ENCODE results near the gene ASB2.

The ASB2 gene

DNA sequence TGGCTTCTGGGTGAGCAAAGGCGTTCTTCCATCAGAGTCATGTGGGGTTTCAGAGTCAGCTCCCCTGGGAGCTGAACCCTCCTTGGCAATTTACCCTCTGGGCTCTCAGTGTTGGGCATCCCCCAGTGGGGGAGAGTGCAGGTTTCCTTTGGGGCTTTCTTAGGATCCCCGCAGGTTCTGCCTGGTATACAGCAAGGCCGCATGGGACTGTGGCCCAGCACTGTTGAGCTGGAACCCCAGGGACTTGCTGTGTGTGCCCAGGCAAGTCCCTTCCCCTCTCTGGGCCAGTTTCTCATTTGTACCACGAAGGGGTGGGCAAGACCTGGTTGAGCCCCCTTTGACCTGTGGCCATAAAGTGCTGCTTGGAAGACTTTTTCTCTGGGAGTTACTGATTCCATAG is 43.7 kb downstream of the ASB2 start:
- Mint-ChIP-seq H3K27me3 (no peaks in the 10 kb centered on the region), H3K4me3 (no peak overlapping the region), H3K4me1 (no peaks in the 10 kb centered on the region), H3K36me3 (ENCODE audit: insufficient read depth) (peaks cover 18% of the 10 kb centered on the region), H3K9me3 (no peaks in the 10 kb centered on the region), H3K27ac (ENCODE audit: low read depth) (no peak overlapping the region)
- ATAC-seq (replicated peaks; ENCODE audit: extremely low read depth, poor library complexity, severe bottlenecking) (no peak), DNase-seq (ENCODE audit: low spot score in 2 of 2) (no peak)

DNA sequence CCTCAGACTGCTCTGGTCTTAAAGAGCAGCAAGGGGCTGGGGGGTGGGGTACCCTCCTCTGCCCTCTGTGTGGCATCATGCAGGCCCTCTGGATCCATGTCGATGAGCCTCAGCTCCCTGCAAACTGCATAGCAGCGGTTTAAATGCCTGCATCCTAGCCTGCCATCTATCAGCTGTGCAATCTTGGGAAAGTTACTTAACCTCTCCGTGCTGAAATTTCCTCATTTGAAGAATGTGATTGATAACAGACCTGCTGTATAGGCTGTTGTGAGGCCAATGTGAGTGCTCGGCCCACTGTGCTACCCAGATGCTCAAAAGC is 45.4 kb downstream of the ASB2 start:
- Mint-ChIP-seq H3K4me1 (no peaks in the 10 kb centered on the region), H3K4me3 (no peak overlapping the region), H3K27me3 (no peaks in the 10 kb centered on the region), H3K27ac (ENCODE audit: low read depth) (no peak overlapping the region), H3K36me3 (ENCODE audit: insufficient read depth) (peaks cover 16% of the 10 kb centered on the region), H3K9me3 (no peaks in the 10 kb centered on the region)
- DNase-seq (ENCODE audit: low spot score in 2 of 2) (no peak), ATAC-seq (replicated peaks; ENCODE audit: extremely low read depth, poor library complexity, severe bottlenecking) (no peak)

DNA sequence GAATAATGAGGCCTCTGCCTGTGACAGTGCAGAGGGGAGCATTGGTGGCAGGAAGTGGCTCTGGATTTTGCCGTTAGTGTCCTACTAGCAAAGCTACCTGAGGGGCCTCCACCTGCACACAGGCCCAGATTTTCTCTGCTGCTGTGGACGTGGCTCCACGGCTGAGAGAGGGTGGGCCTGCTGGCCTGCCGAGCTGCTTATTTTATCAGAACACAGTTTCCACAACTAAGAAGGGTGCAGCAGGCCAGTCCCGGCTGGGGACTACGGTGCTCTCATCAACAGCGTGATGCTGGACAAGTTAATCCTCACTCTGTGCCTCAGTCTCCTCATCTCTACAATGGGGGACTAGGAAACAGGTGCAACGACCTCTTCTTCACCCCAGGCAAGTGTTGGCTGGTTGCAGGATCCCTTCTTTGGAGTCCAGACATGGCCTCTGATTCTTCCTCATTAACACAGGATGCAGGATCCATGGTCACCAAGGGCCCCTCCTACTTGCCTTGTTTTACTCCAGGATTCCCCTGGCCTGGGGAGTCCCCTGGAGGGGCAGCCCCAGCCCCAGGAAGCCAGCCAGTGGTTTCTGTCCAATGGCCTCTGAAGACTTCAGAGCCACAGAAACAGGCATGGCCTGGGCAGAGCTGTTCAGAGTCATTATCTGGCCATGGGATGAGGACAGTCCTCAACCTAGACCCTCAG is 45.9 kb downstream of the ASB2 start:
- no peaks in the 10 kb centered on the region for H3K9me3 Mint-ChIP-seq
- H3K4me3 Mint-ChIP-seq, result no peak overlapping the region
- ATAC-seq (replicated peaks; ENCODE audit: extremely low read depth, poor library complexity, severe bottlenecking) (no peak), DNase-seq (ENCODE audit: low spot score in 2 of 2) (no peak)
- H3K4me1 Mint-ChIP-seq, result no peaks in the 10 kb centered on the region
- H3K27me3 Mint-ChIP-seq, result no peaks in the 10 kb centered on the region
- H3K36me3 Mint-ChIP-seq (ENCODE audit: insufficient read depth), result peaks cover 16% of the 10 kb centered on the region
- no peak overlapping the region for H3K27ac Mint-ChIP-seq (ENCODE audit: low read depth)

DNA sequence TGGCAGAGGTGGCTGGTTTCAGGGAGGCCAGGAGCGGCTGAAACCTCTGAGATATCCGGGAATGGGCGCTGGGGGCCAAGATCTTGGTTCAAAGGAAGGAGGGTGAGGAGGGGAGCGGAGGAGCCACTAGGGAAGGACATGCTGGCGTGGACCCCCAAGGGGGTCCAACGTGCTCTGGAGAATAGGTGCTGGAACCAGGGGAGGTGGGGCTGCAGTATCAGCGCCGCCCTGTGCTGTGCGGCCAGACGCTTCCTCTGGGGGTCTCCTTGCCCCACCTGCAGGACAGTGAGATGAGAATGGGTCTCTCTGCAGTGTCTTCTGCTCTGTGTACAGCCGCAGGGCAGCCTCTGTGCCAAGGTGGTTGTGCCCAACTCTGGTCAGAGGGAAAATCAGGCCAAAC is 46.7 kb downstream of the ASB2 start:
- Mint-ChIP-seq H3K27me3 (no peaks in the 10 kb centered on the region), H3K4me1 (no peaks in the 10 kb centered on the region), H3K27ac (ENCODE audit: low read depth) (no peak overlapping the region), H3K9me3 (no peaks in the 10 kb centered on the region), H3K36me3 (ENCODE audit: insufficient read depth) (peaks cover 10% of the 10 kb centered on the region), H3K4me3 (no peak overlapping the region)
- ATAC-seq (replicated peaks; ENCODE audit: extremely low read depth, poor library complexity, severe bottlenecking) (no peak), DNase-seq (ENCODE audit: low spot score in 2 of 2) (no peak)

DNA sequence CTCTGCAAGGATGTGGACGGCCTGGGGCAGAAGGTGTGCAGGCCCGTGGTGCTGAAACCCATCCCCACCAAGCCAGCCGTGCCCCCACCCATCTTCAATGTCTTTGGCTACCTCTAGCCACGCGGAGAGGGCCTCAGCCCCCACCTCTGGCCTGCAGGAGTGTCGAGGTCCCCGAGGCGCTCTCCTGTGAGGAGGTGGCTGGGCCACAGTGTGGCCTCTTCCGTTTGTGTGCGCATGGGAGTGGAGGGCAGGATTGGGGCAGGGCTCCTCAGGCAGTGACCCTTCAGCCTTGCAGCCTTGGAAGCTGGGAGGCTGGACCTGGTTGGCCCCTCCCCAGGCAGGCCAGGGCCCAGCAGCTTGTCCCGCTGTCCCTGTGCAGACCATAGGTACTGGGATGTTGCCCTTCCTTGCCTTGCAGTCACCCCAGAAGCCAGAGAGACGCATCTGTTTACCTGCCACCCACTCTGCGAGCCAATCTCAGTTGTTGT is 47.3 kb downstream of the ASB2 start:
- Mint-ChIP-seq H3K27ac (ENCODE audit: low read depth) (no peak overlapping the region), H3K4me1 (no peaks in the 10 kb centered on the region), H3K27me3 (no peaks in the 10 kb centered on the region), H3K36me3 (ENCODE audit: insufficient read depth) (peaks cover 6% of the 10 kb centered on the region), H3K4me3 (no peak overlapping the region), H3K9me3 (no peaks in the 10 kb centered on the region)
- ATAC-seq (replicated peaks; ENCODE audit: extremely low read depth, poor library complexity, severe bottlenecking) (no peak), DNase-seq (ENCODE audit: low spot score in 2 of 2) (no peak)

DNA sequence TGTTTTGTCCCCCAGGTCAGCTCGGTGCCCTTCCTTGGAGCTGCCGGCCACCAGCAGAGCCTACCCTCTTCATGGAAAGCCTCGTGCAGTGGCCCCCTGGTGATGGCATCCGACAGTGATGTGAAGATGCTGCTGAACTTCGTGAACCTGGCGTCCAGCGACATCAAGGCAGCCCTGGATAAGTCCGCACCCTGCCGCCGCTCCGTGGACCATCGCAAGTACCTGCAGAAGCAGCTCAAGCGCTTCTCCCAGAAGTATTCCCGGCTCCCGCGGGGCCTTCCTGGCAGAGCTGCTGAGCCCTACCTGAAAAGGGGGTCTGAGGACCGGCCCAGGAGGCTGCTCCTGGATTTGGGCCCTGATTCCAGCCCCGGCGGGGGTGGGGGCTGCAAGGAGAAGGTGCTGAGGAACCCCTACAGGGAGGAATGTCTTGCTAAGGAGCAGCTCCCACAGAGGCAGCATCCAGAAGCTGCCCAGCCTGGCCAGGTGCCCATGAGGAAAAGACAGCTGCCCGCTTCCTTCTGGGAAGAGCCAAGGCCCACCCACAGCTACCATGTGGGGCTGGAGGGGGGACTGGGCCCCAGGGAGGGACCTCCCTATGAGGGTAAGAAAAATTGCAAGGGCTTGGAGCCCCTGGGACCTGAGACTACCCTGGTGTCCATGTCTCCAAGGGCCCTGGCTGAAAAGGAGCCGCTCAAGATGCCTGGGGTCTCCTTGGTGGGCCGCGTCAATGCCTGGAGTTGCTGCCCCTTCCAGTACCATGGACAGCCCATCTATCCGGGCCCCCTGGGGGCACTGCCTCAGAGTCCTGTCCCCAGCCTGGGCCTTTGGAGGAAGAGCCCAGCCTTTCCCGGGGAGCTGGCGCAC is 48.0 kb downstream of the ASB2 start:
- DNase-seq (ENCODE audit: low spot score in 2 of 2), result no peak
- no peaks in the 10 kb centered on the region for H3K27me3 Mint-ChIP-seq
- no peaks in the 10 kb centered on the region for H3K9me3 Mint-ChIP-seq
- no peak for ATAC-seq (replicated peaks; ENCODE audit: extremely low read depth, poor library complexity, severe bottlenecking)
- H3K36me3 Mint-ChIP-seq (ENCODE audit: insufficient read depth), result peaks cover 3% of the 10 kb centered on the region
- H3K4me1 Mint-ChIP-seq, result no peaks in the 10 kb centered on the region
- H3K27ac Mint-ChIP-seq (ENCODE audit: low read depth), result no peak overlapping the region
- H3K4me3 Mint-ChIP-seq, result no peak overlapping the region

DNA sequence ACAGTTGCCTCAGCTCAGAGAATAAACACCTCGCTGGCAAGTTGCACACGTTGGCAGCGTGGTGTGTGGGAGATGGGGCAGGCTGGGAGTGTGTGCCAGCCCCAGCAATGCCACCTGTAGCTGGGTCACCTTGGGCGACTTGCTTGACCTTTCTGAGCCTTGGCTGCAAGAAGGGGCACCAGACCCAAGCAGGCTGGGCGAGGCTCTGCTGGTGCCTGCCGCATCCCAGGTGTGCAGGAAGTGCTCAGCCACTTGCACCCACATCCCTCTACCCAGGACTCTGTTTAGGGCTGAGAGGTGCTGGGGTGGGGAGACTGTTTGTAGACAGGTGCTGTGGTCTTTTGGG is 48.6 kb downstream of the ASB2 start:
- DNase-seq (ENCODE audit: low spot score in 2 of 2) (no peak), ATAC-seq (replicated peaks; ENCODE audit: extremely low read depth, poor library complexity, severe bottlenecking) (no peak)
- Mint-ChIP-seq H3K4me3 (no peak overlapping the region), H3K27ac (ENCODE audit: low read depth) (no peak overlapping the region), H3K4me1 (no peaks in the 10 kb centered on the region), H3K9me3 (no peaks in the 10 kb centered on the region), H3K36me3 (ENCODE audit: insufficient read depth) (peaks cover 3% of the 10 kb centered on the region), H3K27me3 (no peaks in the 10 kb centered on the region)

DNA sequence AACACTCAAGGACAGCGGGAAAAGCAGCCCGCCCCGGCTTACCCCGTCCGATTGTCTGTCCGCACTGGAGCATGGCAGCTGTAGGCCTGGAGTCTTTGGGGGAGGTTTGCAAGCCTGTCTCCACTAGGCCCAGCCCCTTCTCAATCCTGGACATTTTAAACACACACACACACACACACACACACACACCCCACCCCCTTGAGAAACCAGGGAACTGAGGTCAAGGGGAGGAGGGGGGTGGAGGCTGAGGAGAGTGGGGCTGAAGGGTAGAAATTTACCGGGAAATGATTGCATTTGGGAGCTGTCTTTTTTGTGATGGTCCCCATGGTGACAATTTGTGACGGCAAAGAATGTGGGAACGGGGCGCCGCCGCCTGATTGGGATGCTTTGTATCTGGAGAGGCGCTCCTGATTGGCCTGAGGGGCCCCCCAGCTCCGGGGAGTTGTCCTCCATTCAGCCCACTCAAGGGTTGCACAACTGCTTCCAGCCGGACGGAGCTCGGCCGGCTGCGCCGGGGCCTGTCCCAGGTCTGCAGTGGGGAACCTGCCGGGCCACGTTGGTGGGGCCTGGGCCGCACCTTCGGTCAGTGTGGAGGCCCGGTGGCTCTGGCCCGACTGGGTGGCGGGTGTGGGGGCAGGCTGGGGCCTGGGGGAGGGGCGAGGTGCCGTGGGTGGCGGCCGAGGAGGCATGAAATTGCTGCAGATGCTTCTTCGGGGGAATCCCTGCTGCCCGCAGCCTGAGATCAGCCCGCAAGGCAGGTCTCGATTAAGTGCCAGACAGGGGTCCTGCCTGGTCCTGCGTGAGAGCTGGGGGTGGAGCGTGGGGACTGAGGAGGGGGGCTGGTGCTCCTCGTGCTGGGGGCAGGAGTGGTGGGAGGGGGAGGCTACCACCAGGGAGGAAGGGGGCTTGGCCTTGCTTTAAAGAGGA is 49.2 kb downstream of the ASB2 start, which contains the start of gene FAM181A:
FAM181A (plus strand) TSS at position 472 of the 927 bp plus-strand sequence. CDS start 942 bp downstream, outside the sequence.
- peaks cover 3% of the 10 kb centered on the region for H3K36me3 Mint-ChIP-seq (ENCODE audit: insufficient read depth)
- no peak within 1 kb of the TSS for H3K27ac Mint-ChIP-seq (ENCODE audit: low read depth)
- H3K4me1 Mint-ChIP-seq, result no peaks in the 10 kb centered on the region

DNA sequence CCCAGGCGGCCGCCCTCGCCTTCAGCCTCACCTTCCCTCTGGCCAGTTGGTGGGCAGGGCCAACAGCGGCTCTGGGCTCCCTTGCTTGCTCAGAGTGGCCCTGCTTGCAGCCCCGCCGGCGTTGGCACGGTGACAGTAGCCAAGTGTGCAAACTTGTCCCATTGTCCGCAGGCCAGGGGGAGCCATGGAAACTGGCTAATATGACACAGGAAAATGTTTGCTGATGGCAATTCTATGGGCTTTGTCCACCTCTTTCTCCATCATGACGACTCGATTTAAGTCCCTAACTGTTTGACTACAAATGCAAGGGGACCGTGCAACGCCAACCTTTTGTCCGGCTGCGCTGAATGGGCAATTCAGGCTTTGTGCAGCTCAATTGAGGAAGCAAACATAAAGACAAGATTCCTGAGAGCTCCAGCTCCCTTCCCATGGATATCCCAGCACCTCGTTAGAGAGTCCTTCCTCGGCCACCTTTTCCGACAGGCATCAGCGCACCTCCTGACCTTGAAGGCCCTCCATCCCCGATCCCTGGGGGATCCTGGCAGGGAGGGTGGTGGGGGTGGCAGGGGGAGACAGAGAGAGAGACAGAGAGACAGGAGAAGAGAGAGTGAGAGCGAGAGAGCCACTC is 50.0 kb downstream of the ASB2 start:
- Mint-ChIP-seq H3K27me3 (no peaks in the 10 kb centered on the region), H3K9me3 (no peaks in the 10 kb centered on the region), H3K4me3 (no peak overlapping the region), H3K27ac (ENCODE audit: low read depth) (no peak overlapping the region), H3K36me3 (ENCODE audit: insufficient read depth) (peaks cover 3% of the 10 kb centered on the region), H3K4me1 (no peaks in the 10 kb centered on the region)
- ATAC-seq (replicated peaks; ENCODE audit: extremely low read depth, poor library complexity, severe bottlenecking) (no peak), DNase-seq (ENCODE audit: low spot score in 2 of 2) (no peak)

More for the DNA sequence above, 49.2 kb downstream of the ASB2 start, which contains the start of gene FAM181A:
- H3K27me3 Mint-ChIP-seq, result no peaks in the 10 kb centered on the region
- no peak within 1 kb of the TSS for H3K4me3 Mint-ChIP-seq
- ATAC-seq (replicated peaks; ENCODE audit: extremely low read depth, poor library complexity, severe bottlenecking) (no peak), DNase-seq (ENCODE audit: low spot score in 2 of 2) (no peak)
- no peaks in the 10 kb centered on the region for H3K9me3 Mint-ChIP-seq

DNA sequence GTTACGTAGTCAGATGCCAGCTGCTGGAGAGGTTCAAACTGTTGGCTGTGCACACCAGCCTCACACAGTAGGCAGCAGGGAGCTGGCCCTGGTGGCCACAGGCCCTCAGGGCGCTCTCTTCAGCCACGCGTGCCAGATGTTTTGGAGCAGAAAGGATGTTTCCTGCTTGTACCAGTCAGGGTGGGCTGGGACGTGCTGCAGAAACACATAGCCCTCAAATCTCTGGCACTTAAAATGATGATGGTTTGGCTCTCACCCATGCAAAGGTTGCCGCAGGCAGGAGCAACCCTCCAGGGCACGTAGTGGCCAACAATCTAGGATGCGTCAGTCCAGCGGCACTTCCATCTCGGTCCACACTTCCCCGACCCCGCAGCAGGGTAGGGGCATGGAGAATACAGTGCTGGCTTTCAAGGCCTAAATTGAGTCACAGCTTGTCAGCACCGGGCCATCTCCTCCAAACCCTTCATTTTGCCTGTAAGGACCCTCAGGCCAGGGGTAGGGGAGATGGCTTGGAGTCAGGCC is 50.9 kb downstream of the ASB2 start:
- Mint-ChIP-seq H3K27ac (ENCODE audit: low read depth) (no peak overlapping the region), H3K27me3 (no peaks in the 10 kb centered on the region)
- no peak for ATAC-seq (replicated peaks; ENCODE audit: extremely low read depth, poor library complexity, severe bottlenecking)

DNA sequence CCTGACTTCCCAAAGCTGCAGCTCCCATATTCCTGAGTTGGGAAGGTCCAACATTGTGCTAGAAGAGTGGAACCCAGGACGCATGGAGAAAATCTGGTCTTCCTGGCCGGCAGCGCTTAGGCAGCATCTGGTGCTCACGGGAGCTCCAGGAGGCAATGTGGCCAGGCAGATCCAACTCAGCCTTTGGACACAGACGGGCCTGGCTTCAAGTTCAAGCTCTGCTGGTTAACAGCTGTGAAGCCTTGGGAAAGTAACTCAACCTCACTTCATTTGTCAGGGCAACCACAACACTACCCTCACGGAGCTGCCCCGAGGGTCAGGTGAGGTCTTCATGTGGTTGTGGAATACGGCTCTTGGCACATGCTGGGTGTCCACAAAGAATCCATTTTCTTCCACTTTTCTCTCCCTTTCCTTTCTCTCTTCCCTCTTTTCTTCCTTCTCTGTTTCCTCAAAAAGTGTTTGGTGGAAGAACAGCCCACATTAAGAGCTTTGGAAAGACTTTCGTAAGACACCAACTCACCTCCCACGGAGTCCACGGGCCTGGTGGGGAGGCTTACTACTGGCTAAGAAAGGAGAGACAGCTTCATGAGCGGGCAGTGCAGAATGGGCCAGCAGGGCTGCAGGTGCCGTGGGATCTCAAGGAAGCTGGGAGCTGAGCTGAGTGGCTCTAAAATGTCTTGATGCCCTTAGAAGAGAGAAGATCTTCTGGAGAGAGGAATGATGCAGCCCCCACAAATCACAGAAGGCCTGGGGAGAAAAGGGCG is 51.6 kb downstream of the ASB2 start:
- Mint-ChIP-seq H3K36me3 (ENCODE audit: insufficient read depth) (peaks cover 3% of the 10 kb centered on the region), H3K27ac (ENCODE audit: low read depth) (no peak overlapping the region), H3K4me3 (no peak overlapping the region), H3K9me3 (no peaks in the 10 kb centered on the region), H3K27me3 (no peaks in the 10 kb centered on the region), H3K4me1 (no peaks in the 10 kb centered on the region)
- ATAC-seq (replicated peaks; ENCODE audit: extremely low read depth, poor library complexity, severe bottlenecking) (no peak), DNase-seq (ENCODE audit: low spot score in 2 of 2) (no peak)

More for the DNA sequence above, 50.9 kb downstream of the ASB2 start:
- no peak for DNase-seq (ENCODE audit: low spot score in 2 of 2)
- Mint-ChIP-seq H3K36me3 (ENCODE audit: insufficient read depth) (peaks cover 3% of the 10 kb centered on the region), H3K4me3 (no peak overlapping the region), H3K4me1 (no peaks in the 10 kb centered on the region), H3K9me3 (no peaks in the 10 kb centered on the region)
